Activated CD4-positive, alpha-beta T cell treated with anti-CD3 and anti-CD28 coated beads, Interleukin-2, Interleukin-6, amounts not matched to agents 100 ng/mL and 50 ng/mL, durations not matched to agents 16 hours and 8 hours (primary cell): ENCODE measurements around the gene ACVRL1.

Experiments used
- DNase-seq: peaks from one replicate; pipeline ENCODE4 v3.0.0-alpha.2; 2020

ACVRL1 gene

DNA sequence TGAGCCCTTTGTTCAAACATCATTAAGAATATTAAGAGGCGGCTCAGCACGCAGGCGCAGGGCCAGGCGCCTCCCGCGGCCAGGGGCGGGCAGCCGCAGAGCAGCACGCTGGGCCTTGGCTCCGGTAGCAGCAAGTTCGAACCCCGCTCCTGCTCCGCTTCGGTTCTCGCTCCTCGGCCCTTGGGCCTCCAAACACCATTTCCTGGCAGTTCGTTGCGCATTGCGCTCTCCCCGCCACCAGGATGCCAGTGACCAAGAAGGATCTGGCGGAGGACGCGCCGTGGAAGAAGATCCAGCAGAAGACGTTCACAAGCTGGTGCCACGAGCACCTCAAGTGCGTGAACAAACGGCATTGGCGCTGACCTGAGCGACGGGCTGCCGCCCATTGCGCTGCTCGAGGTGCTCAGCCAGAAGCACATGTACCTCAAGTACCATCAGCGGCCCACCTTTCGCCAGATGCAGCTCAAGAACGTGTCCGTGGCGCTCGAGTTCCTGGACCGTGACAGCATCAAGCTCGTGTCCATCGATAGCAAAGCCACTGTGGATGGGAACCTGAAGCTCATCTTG is 6.9 kb upstream of the ACVRL1 start:
- no peak for DNase-seq

DNA sequence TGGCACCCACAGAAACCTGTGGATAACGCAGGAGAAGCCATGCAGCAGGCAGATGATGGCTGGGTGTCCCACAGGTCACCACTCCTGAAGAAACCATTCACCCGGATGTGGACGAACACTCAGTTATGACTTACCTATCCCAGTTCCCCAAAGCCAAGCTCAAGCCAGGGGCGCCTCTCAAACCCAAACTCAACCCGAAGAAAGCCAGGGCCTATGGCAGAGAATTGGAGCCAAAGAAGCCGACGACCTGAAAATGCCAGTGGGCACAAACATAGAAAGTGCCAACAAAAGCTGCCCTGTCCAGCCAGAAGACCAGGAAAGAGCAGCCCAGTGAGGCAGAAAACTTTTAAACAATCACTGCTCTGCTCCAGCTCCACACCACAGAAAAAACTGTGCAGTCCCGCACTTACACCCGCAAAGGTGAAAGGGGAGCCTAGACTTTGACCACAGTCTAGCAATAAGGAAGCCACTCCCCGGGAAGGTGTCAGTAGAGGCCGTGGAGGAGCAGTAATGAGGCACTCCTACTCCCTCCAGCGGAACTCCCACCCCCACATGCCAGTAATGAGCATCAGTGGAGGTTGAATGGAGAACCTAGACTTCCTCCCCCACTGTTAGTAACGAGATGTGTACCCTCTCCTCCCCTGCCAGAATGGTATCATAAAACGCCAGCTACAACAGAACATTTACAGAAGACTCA is 6.0 kb upstream of the ACVRL1 start:
- DNase-seq, result no peak

DNA sequence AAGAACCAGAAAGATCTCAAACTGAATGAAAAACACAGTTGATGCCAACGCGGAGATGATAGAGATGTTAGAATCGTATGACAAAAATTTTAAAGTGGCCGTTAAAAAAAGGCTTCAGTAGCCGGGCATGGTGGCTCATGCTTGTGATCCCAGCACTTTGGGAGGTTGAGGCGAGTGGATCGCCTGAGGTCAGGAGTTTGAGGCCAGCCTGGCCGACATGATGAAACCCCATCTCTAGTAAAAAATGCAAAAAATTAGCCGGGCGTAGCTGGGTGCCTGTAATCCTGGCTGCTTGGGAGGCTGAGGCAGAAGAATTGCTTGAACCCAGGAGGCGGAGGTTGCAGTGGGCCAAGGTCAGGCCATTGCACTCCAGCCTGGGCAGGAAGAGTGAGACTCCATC is 5.4 kb upstream of the ACVRL1 start:
- DNase-seq, result no peak

DNA sequence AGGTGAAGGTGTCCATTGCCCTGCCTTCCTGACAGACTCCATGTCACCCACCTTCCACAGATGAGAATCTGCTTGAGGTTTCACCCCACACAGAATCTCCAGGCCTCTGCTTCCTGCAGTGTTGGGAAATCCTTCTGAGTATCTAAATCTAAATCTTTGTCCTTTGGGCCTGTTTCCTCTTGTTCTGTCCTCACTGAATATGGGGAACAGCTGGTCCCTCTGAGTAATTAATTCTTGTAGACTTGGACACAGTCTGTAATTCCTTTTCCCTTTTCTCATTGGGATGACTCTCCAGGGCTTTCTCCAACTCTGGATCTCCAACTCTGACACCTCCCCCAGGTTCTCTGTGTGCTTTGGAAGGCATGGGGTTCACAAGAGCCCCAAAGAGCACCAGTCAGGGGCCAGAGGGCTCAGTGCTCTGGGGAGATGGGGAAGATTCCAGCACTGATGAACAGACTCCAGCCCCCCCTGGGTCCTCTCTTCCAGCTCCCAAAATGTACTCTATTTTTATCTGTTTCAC is 2.3 kb upstream of the ACVRL1 start:
- no peak for DNase-seq

DNA sequence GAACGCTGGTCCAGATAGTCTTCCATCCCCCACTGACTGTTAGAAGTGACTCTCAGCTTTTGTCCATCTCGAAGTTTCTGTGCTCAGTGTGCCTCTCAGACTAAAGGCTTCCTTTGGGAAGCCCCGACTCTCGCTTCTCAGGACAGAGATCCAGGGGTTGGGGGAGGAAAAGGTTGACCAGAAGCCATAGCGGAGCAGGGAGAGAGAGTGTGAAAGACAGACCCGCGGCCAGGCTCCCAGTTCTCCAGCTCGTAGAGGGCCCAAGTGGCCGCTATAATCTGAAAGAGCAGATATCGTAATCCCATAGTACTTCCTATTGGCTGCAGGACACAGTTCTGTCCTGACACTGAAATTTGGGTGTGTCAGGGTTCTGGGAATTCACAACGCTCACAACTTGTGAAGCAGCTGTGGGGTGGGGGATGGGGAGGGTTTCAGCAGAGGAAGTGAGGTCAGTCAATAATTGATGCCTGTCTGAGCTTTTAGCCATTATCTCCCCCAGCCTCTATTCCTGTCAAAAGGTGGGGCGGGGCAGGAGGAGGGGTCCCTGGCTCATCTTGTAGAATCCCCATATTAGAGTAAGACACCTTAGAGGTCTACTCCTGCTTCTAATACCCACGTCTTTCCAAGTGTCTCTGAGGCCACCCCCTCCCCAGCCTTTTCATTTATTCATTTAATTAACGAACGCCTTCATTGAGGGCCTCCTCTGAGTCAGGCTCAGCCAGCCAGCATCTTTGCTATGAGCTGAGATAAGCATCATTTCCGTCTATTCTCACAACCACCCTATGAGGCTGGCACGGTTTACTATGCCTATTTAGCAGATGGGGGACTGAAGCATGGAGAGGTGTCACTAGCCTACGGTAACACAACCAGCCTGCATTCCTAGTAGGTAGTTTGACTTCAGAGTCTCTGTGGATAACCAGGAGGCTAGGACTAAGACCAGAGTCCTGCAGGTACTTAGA is 1.6 kb upstream of the ACVRL1 start:
- DNase-seq, result no peak

DNA sequence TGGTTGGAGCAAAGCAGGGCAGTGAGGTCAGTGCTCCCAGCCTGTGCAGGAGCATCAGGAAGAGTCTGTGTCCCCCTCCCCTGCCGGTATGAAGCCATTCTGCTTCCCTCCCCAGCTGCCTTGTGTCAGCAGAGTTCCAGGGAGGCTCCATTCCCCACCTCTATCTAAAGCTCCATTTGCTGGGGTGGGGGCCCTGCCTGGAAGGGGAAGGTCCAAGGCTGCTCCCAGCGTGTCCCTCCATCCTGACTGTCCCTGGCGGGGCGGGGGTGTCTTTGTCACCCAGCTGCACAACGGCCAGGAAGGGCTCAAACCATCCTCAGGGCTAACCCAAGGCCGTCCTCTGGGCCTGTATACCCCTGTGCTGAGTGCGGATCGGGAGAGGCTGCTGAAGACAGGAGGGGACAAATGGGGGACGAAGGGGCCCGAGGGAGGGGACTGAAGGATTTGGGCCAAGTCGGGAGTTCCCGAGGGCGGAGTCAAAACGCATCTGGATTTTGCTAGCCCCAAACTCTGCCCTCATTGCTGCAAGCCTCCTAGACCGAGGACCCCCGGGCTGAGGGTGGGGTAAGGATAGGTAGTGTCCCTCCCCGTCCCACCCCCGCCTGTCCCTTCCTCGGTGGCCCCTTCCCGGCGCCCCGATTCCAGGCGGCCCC is 748 bp upstream of the ACVRL1 start:
- no peak for DNase-seq

DNA sequence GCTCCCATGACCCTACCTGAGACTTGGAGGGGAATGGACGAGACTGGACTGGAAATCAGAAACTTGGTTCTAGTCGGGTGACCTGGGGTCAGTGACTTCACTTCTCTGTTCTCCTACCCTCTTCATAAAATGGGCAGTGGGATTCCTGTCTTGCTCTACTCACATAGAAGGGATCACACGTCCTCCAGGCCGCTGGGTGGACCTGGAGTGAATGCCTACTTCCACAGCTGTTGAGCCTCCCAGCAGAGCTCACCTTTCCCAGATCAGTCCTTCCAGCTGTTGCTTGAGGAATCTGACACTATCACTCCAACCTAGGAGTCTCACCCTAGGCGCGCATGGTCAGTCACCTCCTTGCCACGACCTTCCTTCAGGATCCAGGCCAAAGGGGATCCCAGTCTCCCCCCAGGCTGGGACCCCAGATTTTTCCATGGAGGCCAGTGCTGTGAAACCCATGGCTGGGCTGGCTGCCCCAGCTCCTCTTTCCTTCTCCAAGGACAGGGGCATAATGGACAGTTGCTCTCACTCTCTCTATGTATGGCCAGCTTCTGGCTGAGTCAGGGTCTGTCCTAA is 637 bp downstream of the ACVRL1 start:
- no peak for DNase-seq

DNA sequence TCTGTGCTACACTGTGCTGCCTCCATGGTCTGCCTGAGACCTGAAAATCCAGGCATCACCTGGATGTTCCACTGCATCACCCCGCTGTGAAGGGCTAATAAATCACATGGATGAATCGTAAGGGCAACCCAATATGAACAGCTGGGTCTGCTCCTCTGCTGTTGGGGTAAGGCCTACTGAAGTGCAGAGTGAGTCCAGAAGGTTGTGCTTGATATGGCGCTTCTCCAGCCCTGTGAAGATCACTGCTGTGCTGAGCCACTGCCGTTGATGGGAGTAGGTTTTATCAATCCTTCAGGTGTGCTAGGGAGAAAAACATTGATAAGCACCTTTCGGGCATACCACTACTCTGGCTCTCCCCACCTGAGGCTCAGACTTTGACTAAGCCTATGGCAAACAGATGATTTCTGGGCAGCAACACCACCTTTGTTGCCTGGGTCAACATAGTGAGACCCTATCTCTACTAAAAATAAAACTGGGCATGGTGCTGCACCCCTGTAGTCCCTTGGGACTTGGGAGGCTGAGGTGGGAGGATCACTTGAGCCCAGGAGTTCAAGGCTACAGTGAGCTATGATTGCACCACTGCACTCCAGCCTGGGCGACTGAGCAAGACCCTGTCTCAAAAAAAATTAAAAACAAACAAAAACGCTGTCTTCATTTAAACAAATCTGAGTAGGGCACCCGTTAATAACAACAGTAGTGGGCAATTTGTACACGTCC is 1.7 kb downstream of the ACVRL1 start:
- DNase-seq, result no peak

DNA sequence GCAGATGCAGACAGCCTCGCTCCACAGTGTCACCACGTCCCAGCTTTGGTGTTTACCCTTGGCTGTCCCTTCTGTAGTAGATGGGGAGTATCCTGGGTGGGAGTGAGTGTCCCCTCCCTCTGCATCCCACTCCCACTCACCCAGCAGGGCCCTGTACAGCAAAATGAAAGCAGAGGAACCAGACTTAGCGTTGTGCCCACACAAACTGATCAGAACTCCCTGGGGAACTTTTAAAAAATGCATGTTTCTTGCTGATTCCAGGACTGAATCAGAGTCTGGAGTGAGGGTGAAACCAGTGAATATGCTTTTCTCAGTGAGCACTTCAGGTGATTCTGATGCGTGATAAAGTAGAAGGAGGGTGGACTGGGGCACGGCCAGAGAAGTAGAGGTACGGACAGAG is 2.9 kb downstream of the ACVRL1 start:
- no peak for DNase-seq

DNA sequence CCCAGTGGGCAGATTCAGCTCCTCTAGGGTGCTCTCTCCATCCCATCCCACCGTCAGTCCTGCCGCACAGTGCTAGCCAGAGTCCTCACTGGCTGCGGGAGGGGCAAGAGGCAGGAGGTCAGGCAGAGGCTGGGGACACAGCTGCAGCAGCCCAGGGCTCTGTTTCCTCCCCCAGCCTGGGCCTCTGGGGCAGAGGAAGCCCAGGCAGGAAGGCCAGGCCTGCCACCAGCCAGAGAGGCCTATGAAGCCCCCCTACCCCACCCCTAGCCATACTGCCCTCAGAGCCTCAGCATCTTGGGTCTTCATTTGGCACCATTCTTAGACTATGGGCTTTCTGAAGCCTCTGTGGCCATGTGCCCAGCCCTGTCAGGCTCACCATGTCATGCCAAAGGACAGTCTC is 3.4 kb downstream of the ACVRL1 start:
- no peak for DNase-seq

DNA sequence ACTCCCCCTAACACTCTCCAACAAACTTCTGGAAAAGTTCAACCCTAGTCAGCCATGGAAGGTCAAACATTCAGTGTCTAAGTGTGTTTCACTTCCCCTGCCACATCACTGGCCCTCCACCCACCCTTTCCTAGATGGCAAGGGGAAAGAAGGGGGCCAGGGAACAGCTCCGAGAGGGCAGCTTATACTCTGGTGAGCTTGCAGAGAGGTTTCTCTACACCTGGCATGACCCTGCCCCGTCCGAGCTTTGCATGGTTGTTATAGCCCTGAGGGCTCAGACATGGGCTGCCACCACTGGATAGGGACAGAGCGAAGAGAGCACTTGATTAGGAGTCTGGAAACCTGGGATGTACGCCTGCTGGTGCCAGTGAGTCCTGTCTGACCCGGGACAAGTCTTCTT is 4.0 kb downstream of the ACVRL1 start:
- DNase-seq, result no peak

DNA sequence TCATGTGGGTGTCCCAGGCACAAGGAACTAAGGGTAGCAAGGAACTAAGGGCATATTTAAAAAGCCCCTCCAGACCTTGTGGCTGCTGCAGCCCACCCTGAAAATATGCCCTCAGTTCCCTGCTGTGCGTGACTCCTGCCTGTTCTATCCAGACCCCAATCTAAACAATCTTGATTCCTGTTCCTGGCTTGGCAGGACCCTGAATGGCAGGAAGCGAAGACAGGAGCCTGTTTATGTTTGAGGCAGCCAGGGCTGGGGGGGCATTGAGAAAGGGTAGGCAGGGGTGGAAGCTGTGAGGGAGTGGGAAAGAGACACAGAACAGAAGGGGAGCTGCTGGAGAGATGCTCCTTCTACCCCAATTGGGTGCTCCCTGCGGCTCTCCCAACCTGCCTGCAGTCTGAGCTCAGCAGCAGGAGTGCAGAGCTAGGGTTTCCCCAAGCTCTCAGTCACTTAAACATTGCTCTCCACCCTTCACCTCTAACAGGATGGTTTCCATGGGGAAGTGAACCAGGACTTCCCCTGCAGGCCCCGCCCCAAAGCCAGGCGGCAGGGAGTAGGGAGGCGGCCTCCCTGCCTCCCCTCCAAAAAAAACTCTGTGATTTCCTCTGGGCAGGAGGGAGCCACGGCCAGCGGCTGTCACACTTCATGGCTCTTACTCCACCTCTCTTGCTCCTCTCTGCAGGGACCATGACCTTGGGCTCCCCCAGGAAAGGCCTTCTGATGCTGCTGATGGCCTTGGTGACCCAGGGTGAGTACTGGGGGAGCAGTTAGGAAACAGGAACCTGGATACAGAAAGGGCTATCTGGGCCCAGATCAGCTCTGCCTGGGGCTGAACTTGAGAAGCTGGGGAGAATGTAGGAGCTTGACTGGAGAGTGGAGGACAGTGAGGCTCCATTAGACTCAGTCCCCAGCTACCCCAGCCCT is 4.7 kb downstream of the ACVRL1 start:
- no peak for DNase-seq

DNA sequence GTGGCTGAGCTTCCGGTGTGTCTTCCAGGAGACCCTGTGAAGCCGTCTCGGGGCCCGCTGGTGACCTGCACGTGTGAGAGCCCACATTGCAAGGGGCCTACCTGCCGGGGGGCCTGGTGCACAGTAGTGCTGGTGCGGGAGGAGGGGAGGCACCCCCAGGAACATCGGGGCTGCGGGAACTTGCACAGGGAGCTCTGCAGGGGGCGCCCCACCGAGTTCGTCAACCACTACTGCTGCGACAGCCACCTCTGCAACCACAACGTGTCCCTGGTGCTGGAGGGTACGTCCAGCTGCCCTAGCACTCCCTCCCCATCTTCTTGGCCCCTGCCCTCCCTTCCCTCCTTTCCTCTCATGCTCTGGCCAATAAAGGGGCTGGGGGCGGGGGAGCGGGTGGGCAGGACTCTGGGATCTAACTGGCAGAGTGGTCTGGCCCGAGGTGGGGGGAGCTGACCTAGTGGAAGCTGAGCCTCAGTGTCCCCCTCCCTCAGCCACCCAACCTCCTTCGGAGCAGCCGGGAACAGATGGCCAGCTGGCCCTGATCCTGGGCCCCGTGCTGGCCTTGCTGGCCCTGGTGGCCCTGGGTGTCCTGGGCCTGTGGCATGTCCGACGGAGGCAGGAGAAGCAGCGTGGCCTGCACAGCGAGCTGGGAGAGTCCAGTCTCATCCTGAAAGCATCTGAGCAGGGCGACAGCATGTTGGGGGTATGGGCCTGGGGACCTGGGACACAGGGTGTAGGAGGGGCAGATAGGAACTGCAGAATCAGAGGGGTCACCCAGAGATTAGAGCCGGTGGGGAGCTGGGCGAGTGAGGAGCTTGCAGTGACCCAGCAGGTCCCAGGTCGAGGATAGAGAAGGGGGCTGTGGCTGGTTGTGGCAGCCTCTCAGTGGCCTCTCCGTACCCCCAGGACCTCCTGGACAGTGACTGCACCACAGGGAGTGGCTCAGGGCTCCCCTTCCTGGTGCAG is 6.0 kb downstream of the ACVRL1 start:
- no peak for DNase-seq

DNA sequence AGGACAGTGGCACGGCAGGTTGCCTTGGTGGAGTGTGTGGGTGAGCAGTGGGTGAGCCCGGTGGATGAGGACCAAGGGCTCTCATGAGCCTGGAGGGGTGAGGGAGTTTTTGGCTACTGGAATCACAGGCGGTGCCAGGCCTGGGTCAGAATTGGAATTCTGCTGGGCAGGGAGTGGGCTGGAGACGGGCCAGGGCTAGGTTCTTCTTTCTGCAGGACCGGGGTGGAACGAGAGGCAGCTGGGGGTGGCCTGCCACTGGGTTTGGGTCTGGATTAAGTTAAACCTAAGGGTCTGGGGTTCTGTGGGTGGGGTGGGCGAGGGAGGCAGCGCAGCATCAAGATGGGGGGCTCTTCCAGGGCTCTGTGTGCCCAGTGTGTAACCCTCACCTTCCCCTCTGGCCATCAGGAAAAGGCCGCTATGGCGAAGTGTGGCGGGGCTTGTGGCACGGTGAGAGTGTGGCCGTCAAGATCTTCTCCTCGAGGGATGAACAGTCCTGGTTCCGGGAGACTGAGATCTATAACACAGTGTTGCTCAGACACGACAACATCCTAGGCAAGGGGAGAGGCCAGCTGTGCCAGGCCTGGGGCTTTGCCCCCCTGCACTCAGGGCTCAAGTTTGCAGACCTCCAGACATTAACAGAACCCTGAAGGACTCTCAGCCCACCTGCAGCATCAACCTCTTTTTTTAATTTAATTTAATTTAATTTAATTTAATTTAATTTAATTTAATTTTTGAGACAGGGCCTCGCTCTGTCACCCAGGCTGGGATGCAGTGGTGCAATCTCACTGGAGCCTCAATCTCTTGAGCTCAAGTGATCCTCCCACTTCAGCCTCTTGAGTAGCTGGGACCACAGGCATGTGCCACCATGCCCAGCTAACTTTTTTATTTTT is 7.0 kb downstream of the ACVRL1 start:
- no peak for DNase-seq

DNA sequence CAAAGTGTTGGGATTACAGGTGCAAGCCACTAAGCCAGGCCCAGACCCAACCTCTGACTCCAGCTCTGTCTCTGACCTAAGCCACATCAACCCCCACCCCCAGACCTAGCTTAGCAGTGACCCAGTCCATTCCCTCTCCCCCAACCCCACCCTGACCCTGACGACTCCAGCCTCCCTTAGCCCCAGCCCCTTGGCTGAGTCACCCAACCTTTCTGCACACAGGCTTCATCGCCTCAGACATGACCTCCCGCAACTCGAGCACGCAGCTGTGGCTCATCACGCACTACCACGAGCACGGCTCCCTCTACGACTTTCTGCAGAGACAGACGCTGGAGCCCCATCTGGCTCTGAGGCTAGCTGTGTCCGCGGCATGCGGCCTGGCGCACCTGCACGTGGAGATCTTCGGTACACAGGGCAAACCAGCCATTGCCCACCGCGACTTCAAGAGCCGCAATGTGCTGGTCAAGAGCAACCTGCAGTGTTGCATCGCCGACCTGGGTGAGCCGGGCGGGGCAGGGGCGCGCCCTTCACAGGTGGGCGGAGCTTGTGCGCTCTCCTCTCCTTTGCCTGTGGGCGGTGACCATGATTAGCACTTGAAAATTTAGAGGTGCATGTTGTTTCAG is 7.8 kb downstream of the ACVRL1 start:
- DNase-seq, result no peak

DNA sequence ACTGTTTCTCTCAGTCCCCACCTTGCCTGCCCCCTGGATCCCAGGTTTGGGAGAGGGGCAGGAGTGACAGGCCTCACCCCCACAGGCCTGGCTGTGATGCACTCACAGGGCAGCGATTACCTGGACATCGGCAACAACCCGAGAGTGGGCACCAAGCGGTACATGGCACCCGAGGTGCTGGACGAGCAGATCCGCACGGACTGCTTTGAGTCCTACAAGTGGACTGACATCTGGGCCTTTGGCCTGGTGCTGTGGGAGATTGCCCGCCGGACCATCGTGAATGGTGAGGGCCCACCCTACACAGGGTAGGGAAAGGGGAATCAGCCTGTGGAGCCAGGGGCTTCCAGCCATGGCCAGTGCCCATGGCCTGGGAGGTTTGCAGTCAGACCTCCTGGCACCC is 8.6 kb downstream of the ACVRL1 start:
- no peak for DNase-seq

DNA sequence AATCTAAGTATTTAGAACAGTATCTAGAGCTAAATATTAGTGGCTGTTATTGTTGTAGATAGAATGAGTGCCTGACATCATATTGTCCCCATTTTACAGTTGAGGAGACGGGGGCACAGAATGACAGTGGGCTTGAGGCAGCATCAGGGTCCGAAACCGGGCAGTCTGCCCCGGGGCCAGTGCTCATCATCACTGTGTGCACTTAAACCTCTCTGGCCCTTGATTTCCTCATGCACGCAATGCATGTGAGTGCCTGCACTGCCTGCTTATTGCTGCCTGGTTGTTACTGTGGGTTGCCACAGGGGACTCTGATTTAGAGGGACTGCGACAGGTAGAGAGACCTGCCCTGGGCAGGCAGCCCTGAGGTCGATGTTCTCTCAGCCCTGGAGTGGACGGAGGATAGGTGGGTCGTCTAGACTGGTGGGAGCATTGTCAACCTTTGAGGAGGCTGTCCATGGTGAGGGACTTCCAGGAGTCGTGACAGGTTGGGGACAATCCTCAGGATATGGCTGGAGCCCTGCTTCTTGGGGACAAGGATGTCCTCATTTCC is 9.8 kb downstream of the ACVRL1 start:
- no peak for DNase-seq
